ENCODE measurements around the gene ASB8.

The ASB8 gene

DNA sequence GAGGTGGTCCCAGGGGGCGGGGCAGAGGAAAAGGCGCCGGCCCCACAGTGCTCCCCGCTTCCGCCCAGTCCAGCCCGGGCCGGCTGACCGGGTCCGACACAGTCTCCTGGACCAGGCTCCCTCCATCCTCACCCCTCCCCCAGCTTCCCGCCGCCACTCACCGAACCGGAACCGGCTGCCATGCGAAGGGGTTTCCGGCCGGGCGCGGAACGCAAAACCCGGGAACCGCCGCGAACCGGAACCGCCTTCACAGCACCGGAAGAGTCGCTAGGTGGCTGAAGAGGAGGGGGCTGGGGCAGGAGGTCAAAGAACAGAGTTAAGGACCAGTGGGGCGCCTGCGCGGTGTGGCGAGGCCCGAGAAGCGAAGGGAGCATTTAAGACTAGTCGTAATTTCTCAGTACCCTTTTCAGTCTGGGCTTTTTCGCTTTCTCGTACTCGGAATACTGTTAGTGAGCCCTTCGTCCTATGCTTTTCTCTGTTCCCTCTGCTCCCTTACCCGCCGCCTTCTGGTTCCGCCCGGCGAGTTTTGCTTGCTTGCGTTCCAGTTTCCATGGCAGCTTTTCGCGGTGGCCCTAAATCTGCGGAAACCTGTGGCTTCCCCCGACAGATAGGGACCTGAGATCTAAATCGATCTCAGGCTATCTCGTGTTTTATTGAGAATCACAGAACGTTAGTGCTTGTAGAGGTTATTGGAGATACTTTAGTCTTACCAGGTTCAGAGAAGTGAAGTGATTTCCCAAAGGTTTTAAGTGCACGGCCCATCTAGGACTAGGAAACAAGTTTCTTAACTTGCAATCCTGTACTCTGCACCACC lies 51.2 kb downstream of the ASB8 start, which contains the start of gene SENP1:
TSS of gene SENP1 (minus strand) at position 213 of the 814 bp plus-strand sequence. CDS start 4,607 bp downstream, outside the sequence.
- peak; percentile 73 for DNase-seq (ENCODE audit: low read depth)

DNA sequence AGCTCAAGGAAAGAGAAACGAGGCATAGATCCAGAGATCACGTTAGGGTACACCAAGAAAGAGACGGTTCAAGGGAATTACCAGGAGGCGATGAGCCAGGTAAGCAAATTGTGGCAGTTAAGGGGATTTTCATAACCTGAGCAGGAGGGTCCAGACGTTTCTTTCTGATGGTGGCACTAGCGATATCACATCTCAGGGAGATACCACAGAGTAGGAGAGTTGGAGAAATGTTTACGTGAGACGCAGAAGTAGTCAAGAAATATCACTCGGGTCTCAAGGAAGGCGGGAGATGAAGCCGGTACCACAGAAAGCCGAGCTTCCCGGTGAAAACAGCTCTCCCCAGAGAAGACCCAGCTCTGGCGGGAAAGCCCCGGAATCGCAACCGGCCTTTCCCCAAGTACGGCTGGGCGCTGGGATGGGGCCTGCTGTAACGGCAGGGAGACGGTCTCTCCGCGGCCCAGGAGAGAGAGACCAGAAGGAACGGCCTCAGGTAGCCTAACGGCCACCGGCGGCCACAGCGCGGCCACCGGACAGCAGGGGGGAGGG lies 51.9 kb downstream of the ASB8 start:
- DNase-seq (ENCODE audit: low read depth), result peak; percentile 7

- DNase-seq (ENCODE audit: low read depth), result no peak
These were observed 52.8 kb downstream of the ASB8 start for GRCh38 chr12:48104531-48104930.

Data from HS-27A (cell line).